Activated T-helper 1 cell treated with anti-CD3 and anti-CD28 coated beads, Interleukin-12 subunit alpha, Interleukin-12 subunit beta, Interleukin-2, Interleukin-4 antibody, amounts not matched to agents 30 ng/mL and 10 ng/mL and 1 ng/mL, durations not matched to agents 14 hours and 24 hours and 36 hours (primary cell): ENCODE results near the gene MOSMO. TPM values are rescaled to one million over a fixed set of nuclear protein-coding genes. Genes with fewer than 3 reads are reported as not detected.
"Not testable (repeated sequence)": the region's sequence is repeated elsewhere in the genome, so short reads cannot be mapped to it uniquely, and the experiment has no call there.

ENCODE experiments used
- DNase-seq: peaks from one replicate; pipeline ENCODE4 v3.0.0; 2021; ENCODE audit warnings: low spot score
- H3K27ac Mint-ChIP-seq: one replicate; pipeline ENCODE4 v1.8.0; 2021; ENCODE audit warnings: mild to moderate bottlenecking, mixed read lengths
- H3K27me3 Mint-ChIP-seq: one replicate; pipeline ENCODE4 v1.8.0; 2022; ENCODE audit warnings: mild to moderate bottlenecking, moderate library complexity, mixed read lengths; ENCODE audit not compliant: insufficient read depth
- H3K36me3 Mint-ChIP-seq: one replicate; pipeline ENCODE4 v1.8.0; 2021; ENCODE audit warnings: low read depth, mixed read lengths
- H3K4me1 Mint-ChIP-seq: one replicate; pipeline ENCODE4 v1.8.0; 2021; ENCODE audit warnings: low read depth, mixed read lengths
- H3K4me3 Mint-ChIP-seq: one replicate; pipeline ENCODE4 v1.8.0; 2021; ENCODE audit warnings: mild to moderate bottlenecking, moderate library complexity, mixed read lengths
- H3K9me3 Mint-ChIP-seq: one replicate; pipeline ENCODE4 v1.8.0; 2021; ENCODE audit warnings: mixed read lengths
- intact Hi-C: fragments of 100-400 bp; cut with micrococcal nuclease; formaldehyde crosslinking; loops from one replicate; pipeline ENCODE4 v1.15.1; 2024
- total RNA-seq: library from RNA; stranded (reverse); gene quantifications from 2 replicates; pipeline ENCODE4 v1.2.3, GENCODE V29; 2022

MOSMO gene
- total RNA-seq, 1 donor from 2014 or later, result 12.7 TPM

GRCh38 chr16:22092143-22092933 lies 84.4 kb downstream of the MOSMO start, which contains the start of gene VWA3A:
VWA3A (plus strand) TSS chr16:22092541; CDS start chr16:22092638, 97 bp downstream.
- peak within 1 kb of the TSS; percentile 19 for H3K27ac Mint-ChIP-seq
- peaks cover 3% of the 10 kb centered on the region for H3K36me3 Mint-ChIP-seq
- no peaks in the 10 kb centered on the region for H3K4me1 Mint-ChIP-seq
- no peak within 1 kb of the TSS for H3K4me3 Mint-ChIP-seq
- intact Hi-C loops, result no loop called here
- no peaks in the 10 kb centered on the region for H3K9me3 Mint-ChIP-seq
- no peak for DNase-seq
- peaks cover 9% of the 10 kb centered on the region for H3K27me3 Mint-ChIP-seq

DNA sequence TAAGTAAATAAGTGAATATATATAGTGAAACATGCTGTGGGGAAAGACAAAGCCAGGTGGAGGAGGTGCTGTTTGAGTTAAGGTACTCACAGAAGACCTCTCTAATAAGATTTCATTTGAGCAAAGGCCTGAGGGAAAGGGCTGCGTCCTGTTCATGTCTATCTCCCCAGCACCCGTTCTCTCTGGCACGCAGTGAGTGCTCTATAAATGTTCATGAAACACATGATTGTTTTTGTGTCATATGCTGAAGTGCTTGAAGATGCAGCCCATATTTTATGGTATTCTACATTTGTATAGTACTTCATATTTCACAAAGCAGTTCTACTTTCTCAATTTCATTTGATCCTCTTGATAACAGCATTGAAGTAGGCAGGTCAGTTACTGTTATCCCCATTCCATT lies 85.4 kb downstream of the MOSMO start:
- H3K4me1 Mint-ChIP-seq, result no peaks in the 10 kb centered on the region
- H3K27me3 Mint-ChIP-seq, result peaks cover 18% of the 10 kb centered on the region
- no peaks in the 10 kb centered on the region for H3K9me3 Mint-ChIP-seq
- peaks cover 1% of the 10 kb centered on the region for H3K36me3 Mint-ChIP-seq
- H3K4me3 Mint-ChIP-seq, result no peak overlapping the region
- H3K27ac Mint-ChIP-seq, result no peak overlapping the region
- intact Hi-C loops, result no loop called here
- no peak for DNase-seq

- H3K27ac Mint-ChIP-seq, result no peak overlapping the region
- no peaks in the 10 kb centered on the region for H3K36me3 Mint-ChIP-seq
- no peaks in the 10 kb centered on the region for H3K4me1 Mint-ChIP-seq
- no peaks in the 10 kb centered on the region for H3K9me3 Mint-ChIP-seq
- no peak overlapping the region for H3K4me3 Mint-ChIP-seq
- DNase-seq, result no peak
- H3K27me3 Mint-ChIP-seq, result peaks cover 20% of the 10 kb centered on the region
- intact Hi-C loops, result no loop called here
Observed at GRCh38 chr16:22093996-22094395, 86.1 kb downstream of the MOSMO start.

GRCh38 chr16:22098405-22099255 lies 90.7 kb downstream of the MOSMO start:
- Mint-ChIP-seq H3K36me3 (no peaks in the 10 kb centered on the region), H3K9me3 (no peaks in the 10 kb centered on the region), H3K27ac (no peak overlapping the region), H3K27me3 (peaks cover 19% of the 10 kb centered on the region), H3K4me3 (no peak overlapping the region), H3K4me1 (no peaks in the 10 kb centered on the region)
- intact Hi-C loops, result loop anchor here (1.0 to 5.0 kb wide), 2 partner anchors 89 to 97 kb away; partner anchors contain the start of gene PDZD9
- DNase-seq, result peak; percentile 8

DNA sequence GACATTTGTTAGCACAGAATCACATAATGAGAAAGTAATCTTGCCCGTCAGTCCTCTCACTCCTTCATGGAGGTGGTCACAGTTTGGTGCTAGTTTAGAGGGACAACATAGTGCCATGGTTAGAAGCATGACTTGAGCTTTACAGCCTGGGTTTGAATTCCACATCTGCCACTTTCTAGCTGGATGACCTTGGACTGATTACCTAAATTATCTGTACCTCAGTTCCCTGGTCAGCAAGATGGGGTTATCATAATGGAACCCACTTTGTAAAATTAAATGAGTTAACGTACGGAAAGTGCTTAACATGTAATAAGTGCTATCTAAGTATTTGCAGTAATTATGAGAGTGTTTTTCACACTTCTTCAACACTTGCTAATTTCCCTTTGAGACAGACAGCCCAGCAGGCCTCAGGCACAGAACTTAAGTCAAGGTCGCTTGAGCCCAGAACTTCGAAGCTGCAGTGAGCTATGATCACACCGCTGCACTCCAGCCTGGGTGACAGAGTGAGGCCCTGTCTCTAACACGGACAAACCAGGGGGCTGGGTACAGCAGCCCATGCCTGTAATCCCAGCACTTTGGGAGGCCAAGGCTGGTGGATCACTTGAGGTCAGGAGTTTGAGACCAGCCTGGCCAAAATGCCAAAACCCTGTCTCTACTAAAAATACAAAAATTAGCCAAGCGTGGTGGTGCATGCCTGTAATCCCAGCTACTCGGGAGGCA lies 91.5 kb downstream of the MOSMO start:
- Mint-ChIP-seq H3K27me3 (peaks cover 19% of the 10 kb centered on the region), H3K27ac (no peak overlapping the region), H3K4me1 (no peaks in the 10 kb centered on the region), H3K4me3 (no peak overlapping the region), H3K9me3 (no peaks in the 10 kb centered on the region), H3K36me3 (no peaks in the 10 kb centered on the region)
- intact Hi-C loops, result loop anchor here (1.0 to 5.0 kb wide), 2 partner anchors 88 to 98 kb away; partner anchors contain the start of gene PDZD9
- no peak for DNase-seq

- intact Hi-C loops, result no loop called here
- Mint-ChIP-seq H3K4me1 (no peaks in the 10 kb centered on the region), H3K27me3 (peaks cover 13% of the 10 kb centered on the region), H3K4me3 (no peak overlapping the region), H3K27ac (no peak overlapping the region), H3K9me3 (no peaks in the 10 kb centered on the region), H3K36me3 (no peaks in the 10 kb centered on the region)
- no peak for DNase-seq
Observed at GRCh38 chr16:22103441-22103840, 95.5 kb downstream of the MOSMO start.

GRCh38 chr16:22109258-22109898 lies 101.5 kb downstream of the MOSMO start:
- H3K36me3 Mint-ChIP-seq, result no peaks in the 10 kb centered on the region
- intact Hi-C loops, result no loop called here
- no peaks in the 10 kb centered on the region for H3K9me3 Mint-ChIP-seq
- H3K27ac Mint-ChIP-seq, result no peak overlapping the region
- DNase-seq, result no peak
- H3K4me1 Mint-ChIP-seq, result no peaks in the 10 kb centered on the region
- H3K27me3 Mint-ChIP-seq, result peaks cover 11% of the 10 kb centered on the region
- no peak overlapping the region for H3K4me3 Mint-ChIP-seq

- H3K4me3 Mint-ChIP-seq, H3K4me1 Mint-ChIP-seq, DNase-seq, H3K36me3 Mint-ChIP-seq, intact Hi-C loops, H3K27ac Mint-ChIP-seq, H3K9me3 Mint-ChIP-seq: not testable (repeated sequence)
- H3K27me3 Mint-ChIP-seq, result peaks cover 11% of the 10 kb centered on the region
Observed at GRCh38 chr16:22111629-22112028, 103.7 kb downstream of the MOSMO start.

- H3K9me3 Mint-ChIP-seq, result no peaks in the 10 kb centered on the region
- DNase-seq, result no peak
- no peak overlapping the region for H3K27ac Mint-ChIP-seq
- H3K36me3 Mint-ChIP-seq, result no peaks in the 10 kb centered on the region
- H3K27me3 Mint-ChIP-seq, result peaks cover 6% of the 10 kb centered on the region
- no peak overlapping the region for H3K4me3 Mint-ChIP-seq
- no peaks in the 10 kb centered on the region for H3K4me1 Mint-ChIP-seq
- intact Hi-C loops, result no loop called here
Observed at GRCh38 chr16:22116095-22116700, 108.3 kb downstream of the MOSMO start.

DNA sequence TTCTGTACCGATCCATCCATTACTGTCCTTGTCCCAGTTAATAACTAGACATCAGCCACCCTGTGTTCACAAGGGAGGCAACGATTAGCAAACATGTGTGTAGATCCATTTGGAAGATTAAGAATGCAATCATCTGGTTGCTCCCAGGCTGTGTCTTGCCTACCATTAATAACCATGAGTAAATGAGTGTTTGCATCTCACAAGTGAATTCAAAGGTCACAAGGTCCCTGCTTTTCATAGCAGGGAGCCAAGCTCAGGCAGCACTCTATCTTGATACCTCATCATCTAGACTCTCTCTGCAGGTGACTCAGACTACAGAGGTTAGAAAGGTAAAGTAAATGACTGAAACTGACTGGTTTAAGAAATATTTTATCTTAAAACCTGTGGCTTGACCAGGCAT lies 109.7 kb downstream of the MOSMO start:
- no peaks in the 10 kb centered on the region for H3K36me3 Mint-ChIP-seq
- H3K4me1 Mint-ChIP-seq, result no peaks in the 10 kb centered on the region
- peaks cover 7% of the 10 kb centered on the region for H3K27me3 Mint-ChIP-seq
- H3K27ac Mint-ChIP-seq, result no peak overlapping the region
- no peak for DNase-seq
- intact Hi-C loops, result no loop called here
- H3K9me3 Mint-ChIP-seq, result no peaks in the 10 kb centered on the region
- H3K4me3 Mint-ChIP-seq, result no peak overlapping the region

- no peak for DNase-seq
- H3K27ac Mint-ChIP-seq, result no peak overlapping the region
- H3K4me3 Mint-ChIP-seq, result no peak overlapping the region
- H3K9me3 Mint-ChIP-seq, result no peaks in the 10 kb centered on the region
- H3K27me3 Mint-ChIP-seq, result peaks cover 7% of the 10 kb centered on the region
- H3K4me1 Mint-ChIP-seq, result no peaks in the 10 kb centered on the region
- H3K36me3 Mint-ChIP-seq, result no peaks in the 10 kb centered on the region
- intact Hi-C loops, result no loop called here
Observed at GRCh38 chr16:22120440-22120839, 112.5 kb downstream of the MOSMO start.

GRCh38 chr16:22122239-22122638 lies 114.3 kb downstream of the MOSMO start:
- Mint-ChIP-seq H3K36me3 (no peaks in the 10 kb centered on the region), H3K4me3 (no peak overlapping the region), H3K27ac (no peak overlapping the region), H3K27me3 (peaks cover 7% of the 10 kb centered on the region), H3K9me3 (no peaks in the 10 kb centered on the region), H3K4me1 (no peaks in the 10 kb centered on the region)
- DNase-seq, result no peak
- intact Hi-C loops, result no loop called here
